ENCODE measurements around the gene VOPP1.
"Not testable (repeated sequence)": the region's sequence is repeated elsewhere in the genome, so short reads cannot be mapped to it uniquely, and the experiment has no call there.

Gene VOPP1

GRCh38 chr7:55512635-55513191, 59.6 kb downstream of the VOPP1 start:
- Mint-ChIP-seq H3K27ac (no peak overlapping the region), H3K4me3 (no peak overlapping the region), H3K9me3 (no peaks in the 10 kb centered on the region), H3K36me3 (peaks cover 29% of the 10 kb centered on the region), H3K4me1 (peaks cover 41% of the 10 kb centered on the region), H3K27me3 (no peaks in the 10 kb centered on the region)
- no peak for DNase-seq
- CTCF ChIA-PET = no interaction called here

- DNase-seq = no peak
- peaks cover 22% of the 10 kb centered on the region for H3K36me3 Mint-ChIP-seq
- H3K27ac Mint-ChIP-seq = peak overlapping the region; percentile 51
- peaks cover 31% of the 10 kb centered on the region for H3K4me1 Mint-ChIP-seq
- H3K9me3 Mint-ChIP-seq = no peaks in the 10 kb centered on the region
- H3K4me3 Mint-ChIP-seq = no peak overlapping the region
- CTCF ChIA-PET = no interaction called here
- H3K27me3 Mint-ChIP-seq = no peaks in the 10 kb centered on the region
Observed at GRCh38 chr7:55510621-55511020, 61.7 kb downstream of the VOPP1 start.

- CTCF ChIA-PET, H3K9me3 Mint-ChIP-seq, H3K27me3 Mint-ChIP-seq, DNase-seq, H3K27ac Mint-ChIP-seq, H3K4me3 Mint-ChIP-seq: not testable (repeated sequence)
- H3K36me3 Mint-ChIP-seq = peaks cover 24% of the 10 kb centered on the region
- H3K4me1 Mint-ChIP-seq = peaks cover 28% of the 10 kb centered on the region
Observed at GRCh38 chr7:55510206-55510605, 62.1 kb downstream of the VOPP1 start.

GRCh38 chr7:55509322-55509721, 63.0 kb downstream of the VOPP1 start:
- H3K4me3 Mint-ChIP-seq = no peak overlapping the region
- no peak for DNase-seq
- peaks cover 27% of the 10 kb centered on the region for H3K36me3 Mint-ChIP-seq
- CTCF ChIA-PET = interaction anchor here (0.5 to 1.8 kb wide), 2 partner anchors 25 to 781 kb away, joined by 3 to 7 read pairs; no protein-coding TSS in a partner anchor
- H3K27me3 Mint-ChIP-seq = no peaks in the 10 kb centered on the region
- H3K9me3 Mint-ChIP-seq = no peaks in the 10 kb centered on the region
- H3K27ac Mint-ChIP-seq = no peak overlapping the region
- peaks cover 31% of the 10 kb centered on the region for H3K4me1 Mint-ChIP-seq

GRCh38 chr7:55508221-55509011, 63.9 kb downstream of the VOPP1 start:
- H3K9me3 Mint-ChIP-seq = no peaks in the 10 kb centered on the region
- H3K36me3 Mint-ChIP-seq = peaks cover 27% of the 10 kb centered on the region
- CTCF ChIA-PET = interaction anchor here (0.5 to 1.8 kb wide), 2 partner anchors 26 to 782 kb away, joined by 3 to 7 read pairs; no protein-coding TSS in a partner anchor
- H3K4me1 Mint-ChIP-seq = peaks cover 34% of the 10 kb centered on the region
- no peaks in the 10 kb centered on the region for H3K27me3 Mint-ChIP-seq
- H3K27ac Mint-ChIP-seq = no peak overlapping the region
- no peak overlapping the region for H3K4me3 Mint-ChIP-seq
- no peak for DNase-seq

- Mint-ChIP-seq H3K27me3 (no peaks in the 10 kb centered on the region), H3K9me3 (no peaks in the 10 kb centered on the region), H3K4me3 (no peak overlapping the region), H3K4me1 (peaks cover 34% of the 10 kb centered on the region), H3K27ac (no peak overlapping the region), H3K36me3 (peaks cover 24% of the 10 kb centered on the region)
- CTCF ChIA-PET = interaction anchor here (1.8 kb wide), 1 partner anchor 27 kb away, joined by 7 read pairs; no protein-coding TSS in a partner anchor
- no peak for DNase-seq
Observed at GRCh38 chr7:55507743-55508142, 64.6 kb downstream of the VOPP1 start.

- peaks cover 23% of the 10 kb centered on the region for H3K4me1 Mint-ChIP-seq
- CTCF ChIA-PET = no interaction called here
- no peak for DNase-seq
- no peak overlapping the region for H3K4me3 Mint-ChIP-seq
- H3K27ac Mint-ChIP-seq = no peak overlapping the region
- peaks cover 22% of the 10 kb centered on the region for H3K36me3 Mint-ChIP-seq
- no peaks in the 10 kb centered on the region for H3K27me3 Mint-ChIP-seq
- H3K9me3 Mint-ChIP-seq = no peaks in the 10 kb centered on the region
Observed at GRCh38 chr7:55504967-55505658, 67.2 kb downstream of the VOPP1 start.

- Mint-ChIP-seq H3K4me3 (no peak overlapping the region), H3K27me3 (no peaks in the 10 kb centered on the region), H3K4me1 (peaks cover 21% of the 10 kb centered on the region), H3K9me3 (no peaks in the 10 kb centered on the region), H3K36me3 (peaks cover 22% of the 10 kb centered on the region), H3K27ac (no peak overlapping the region)
- no peak for DNase-seq
- CTCF ChIA-PET = no interaction called here
Observed at GRCh38 chr7:55504093-55504859, 68.0 kb downstream of the VOPP1 start.

GRCh38 chr7:55502858-55503440, 69.4 kb downstream of the VOPP1 start:
- no peaks in the 10 kb centered on the region for H3K9me3 Mint-ChIP-seq
- CTCF ChIA-PET = interaction anchor here (1.3 kb wide), 1 partner anchor 29 kb away, joined by 3 read pairs; no protein-coding TSS in a partner anchor
- no peak overlapping the region for H3K27ac Mint-ChIP-seq
- H3K36me3 Mint-ChIP-seq = peaks cover 25% of the 10 kb centered on the region
- H3K4me3 Mint-ChIP-seq = no peak overlapping the region
- DNase-seq = no peak
- H3K27me3 Mint-ChIP-seq = no peaks in the 10 kb centered on the region
- H3K4me1 Mint-ChIP-seq = peaks cover 28% of the 10 kb centered on the region

- Mint-ChIP-seq H3K36me3 (peaks cover 22% of the 10 kb centered on the region), H3K27ac (no peak overlapping the region), H3K9me3 (no peaks in the 10 kb centered on the region), H3K27me3 (no peaks in the 10 kb centered on the region), H3K4me1 (peaks cover 26% of the 10 kb centered on the region), H3K4me3 (no peak overlapping the region)
- DNase-seq = no peak
- CTCF ChIA-PET = interaction anchor here (1.3 kb wide), 1 partner anchor 30 kb away, joined by 3 read pairs; no protein-coding TSS in a partner anchor
Observed at GRCh38 chr7:55502124-55502857, 70.0 kb downstream of the VOPP1 start.

- H3K4me1 Mint-ChIP-seq = peaks cover 26% of the 10 kb centered on the region
- no peak overlapping the region for H3K27ac Mint-ChIP-seq
- CTCF ChIA-PET = interaction anchor here (1.3 kb wide), 1 partner anchor 31 kb away, joined by 3 read pairs; no protein-coding TSS in a partner anchor
- no peak for DNase-seq
- H3K9me3 Mint-ChIP-seq = no peaks in the 10 kb centered on the region
- H3K36me3 Mint-ChIP-seq = peaks cover 23% of the 10 kb centered on the region
- no peaks in the 10 kb centered on the region for H3K27me3 Mint-ChIP-seq
- H3K4me3 Mint-ChIP-seq = no peak overlapping the region
Observed at GRCh38 chr7:55501611-55502010, 70.7 kb downstream of the VOPP1 start.

- H3K27ac Mint-ChIP-seq = no peak overlapping the region
- H3K27me3 Mint-ChIP-seq = no peaks in the 10 kb centered on the region
- peaks cover 22% of the 10 kb centered on the region for H3K4me1 Mint-ChIP-seq
- H3K9me3 Mint-ChIP-seq = no peaks in the 10 kb centered on the region
- DNase-seq = no peak
- CTCF ChIA-PET = interaction anchor here (0.9 to 1.1 kb wide), 2 partner anchors 30 to 93 kb away, joined by 3 read pairs; no protein-coding TSS in a partner anchor
- peaks cover 23% of the 10 kb centered on the region for H3K36me3 Mint-ChIP-seq
- H3K4me3 Mint-ChIP-seq = no peak overlapping the region
Observed at GRCh38 chr7:55500117-55500756, 72.1 kb downstream of the VOPP1 start.

- H3K27me3 Mint-ChIP-seq = no peaks in the 10 kb centered on the region
- H3K27ac Mint-ChIP-seq = peak overlapping the region; percentile 55
- H3K9me3 Mint-ChIP-seq = no peaks in the 10 kb centered on the region
- no peak for DNase-seq
- H3K4me1 Mint-ChIP-seq = peaks cover 21% of the 10 kb centered on the region
- no peak overlapping the region for H3K4me3 Mint-ChIP-seq
- peaks cover 22% of the 10 kb centered on the region for H3K36me3 Mint-ChIP-seq
- CTCF ChIA-PET = interaction anchor here (1.1 kb wide), 1 partner anchor 94 kb away, joined by 3 read pairs; no protein-coding TSS in a partner anchor
Observed at GRCh38 chr7:55499591-55499990, 72.7 kb downstream of the VOPP1 start.

Measured in activated naive CD4-positive, alpha-beta T cell treated with anti-CD3 and anti-CD28 coated beads, Interleukin-2, amount 10 ng/mL, durations not matched to agents 7 days and 5 days (primary cell).